Measurements from ENCODE around the gene FHIT.

Gene FHIT

GRCh38 chr3:60395173-60395762 is 856.0 kb downstream of the FHIT start:
- DNase-seq (ENCODE audit: low read depth), result no peak
- no peak for TF ChIP-seq CTCF (IDR thresholded peaks at IDR 0.05; ENCODE audit: control insufficient read depth, insufficient read depth, low read depth, low read length, missing control alignments)
- no peak overlapping the region for H3K4me3 ChIP-seq (ENCODE audit: control insufficient read depth, low read depth, low read length)

- TF ChIP-seq CTCF (IDR thresholded peaks at IDR 0.05; ENCODE audit: control insufficient read depth, insufficient read depth, low read depth, low read length, missing control alignments), result no peak
- no peak for DNase-seq (ENCODE audit: low read depth)
- H3K4me3 ChIP-seq (ENCODE audit: control insufficient read depth, low read depth, low read length), result no peak overlapping the region
Observed at GRCh38 chr3:60393946-60394345, 857.3 kb downstream of the FHIT start.

GRCh38 chr3:60392501-60392900 is 858.8 kb downstream of the FHIT start:
- DNase-seq (ENCODE audit: low read depth), result no peak
- H3K4me3 ChIP-seq (ENCODE audit: control insufficient read depth, low read depth, low read length), result no peak overlapping the region
- TF ChIP-seq CTCF (IDR thresholded peaks at IDR 0.05; ENCODE audit: control insufficient read depth, insufficient read depth, low read depth, low read length, missing control alignments), result no peak

GRCh38 chr3:60391292-60391691 is 860.0 kb downstream of the FHIT start:
- DNase-seq (ENCODE audit: low read depth), result no peak
- no peak for TF ChIP-seq CTCF (IDR thresholded peaks at IDR 0.05; ENCODE audit: control insufficient read depth, insufficient read depth, low read depth, low read length, missing control alignments)
- no peak overlapping the region for H3K4me3 ChIP-seq (ENCODE audit: control insufficient read depth, low read depth, low read length)

- DNase-seq (ENCODE audit: low read depth), result no peak
- no peak overlapping the region for H3K4me3 ChIP-seq (ENCODE audit: control insufficient read depth, low read depth, low read length)
- no peak for TF ChIP-seq CTCF (IDR thresholded peaks at IDR 0.05; ENCODE audit: control insufficient read depth, insufficient read depth, low read depth, low read length, missing control alignments)
Observed at GRCh38 chr3:60388731-60389130, 862.5 kb downstream of the FHIT start.

- no peak for TF ChIP-seq CTCF (IDR thresholded peaks at IDR 0.05; ENCODE audit: control insufficient read depth, insufficient read depth, low read depth, low read length, missing control alignments)
- no peak overlapping the region for H3K4me3 ChIP-seq (ENCODE audit: control insufficient read depth, low read depth, low read length)
- no peak for DNase-seq (ENCODE audit: low read depth)
Observed at GRCh38 chr3:60386306-60386705, 864.9 kb downstream of the FHIT start.

GRCh38 chr3:60384341-60384740 is 866.9 kb downstream of the FHIT start:
- H3K4me3 ChIP-seq (ENCODE audit: control insufficient read depth, low read depth, low read length), result no peak overlapping the region
- DNase-seq (ENCODE audit: low read depth), result no peak
- TF ChIP-seq CTCF (IDR thresholded peaks at IDR 0.05; ENCODE audit: control insufficient read depth, insufficient read depth, low read depth, low read length, missing control alignments), result no peak

All from AG09309 (cell line).